Suprapubic skin (tissue), 3 donors: ENCODE measurements around the gene DPAGT1.

ENCODE experiments used
- EP300 ChIP-seq: sonication (generic); formaldehyde crosslinking; IDR thresholded peaks from one replicate; pipeline ENCODE4 v1.6.1; 2017; ENCODE audit warnings: antibody characterized with exemption
- POLR2A ChIP-seq, 2 donors: fragments of 450-650 bp; IDR thresholded peaks; one replicate each; pipeline ENCODE4 v1.6.1; 2017; ENCODE audit warnings: antibody characterized with exemption in 2 of 2, mild to moderate bottlenecking in 2 of 2, moderate library complexity in 2 of 2
- TF ChIP-seq, protein P1 (sequence below), 2 donors: fragments of 200-600 bp in 1 of 2; fragments of 450-650 bp in 1 of 2; sonication (generic) in 1 of 2; IDR thresholded peaks; one replicate each; pipeline ENCODE4 v1.5.1; 2016 to 2019; ENCODE audit warnings: antibody characterized with exemption in 2 of 2, mild to moderate bottlenecking in 1 of 2, moderate library complexity in 1 of 2

DNA sequence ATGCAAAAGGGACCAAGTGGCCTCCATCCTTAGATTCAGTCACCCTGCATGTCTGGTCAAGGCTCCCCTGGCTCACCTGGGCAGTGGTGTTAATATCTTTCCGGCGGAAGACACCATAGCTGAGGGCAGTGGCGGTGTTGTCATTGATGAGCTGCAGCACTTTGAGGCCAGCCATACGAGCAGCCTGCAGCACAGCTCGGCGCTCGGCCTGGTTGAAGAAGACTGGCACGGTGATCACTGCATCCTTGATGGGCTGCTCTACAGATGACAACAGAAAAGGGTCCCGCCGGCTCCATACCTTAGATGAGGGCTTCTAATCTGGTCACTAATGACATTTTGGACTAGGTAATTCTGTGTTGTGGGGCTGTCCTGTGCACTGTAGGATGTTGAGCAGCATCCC is 47.2 kb downstream of the DPAGT1 start:
- TF ChIP-seq, protein P1, sequence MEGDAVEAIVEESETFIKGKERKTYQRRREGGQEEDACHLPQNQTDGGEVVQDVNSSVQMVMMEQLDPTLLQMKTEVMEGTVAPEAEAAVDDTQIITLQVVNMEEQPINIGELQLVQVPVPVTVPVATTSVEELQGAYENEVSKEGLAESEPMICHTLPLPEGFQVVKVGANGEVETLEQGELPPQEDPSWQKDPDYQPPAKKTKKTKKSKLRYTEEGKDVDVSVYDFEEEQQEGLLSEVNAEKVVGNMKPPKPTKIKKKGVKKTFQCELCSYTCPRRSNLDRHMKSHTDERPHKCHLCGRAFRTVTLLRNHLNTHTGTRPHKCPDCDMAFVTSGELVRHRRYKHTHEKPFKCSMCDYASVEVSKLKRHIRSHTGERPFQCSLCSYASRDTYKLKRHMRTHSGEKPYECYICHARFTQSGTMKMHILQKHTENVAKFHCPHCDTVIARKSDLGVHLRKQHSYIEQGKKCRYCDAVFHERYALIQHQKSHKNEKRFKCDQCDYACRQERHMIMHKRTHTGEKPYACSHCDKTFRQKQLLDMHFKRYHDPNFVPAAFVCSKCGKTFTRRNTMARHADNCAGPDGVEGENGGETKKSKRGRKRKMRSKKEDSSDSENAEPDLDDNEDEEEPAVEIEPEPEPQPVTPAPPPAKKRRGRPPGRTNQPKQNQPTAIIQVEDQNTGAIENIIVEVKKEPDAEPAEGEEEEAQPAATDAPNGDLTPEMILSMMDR (IDR thresholded peaks at IDR 0.05), result no peak
- TF ChIP-seq POLR2A (IDR thresholded peaks at IDR 0.05) (no peak), EP300 (no peak)
